ENCODE measurements around the gene ACAD11.
A peak's percentile ranks its signal among the peaks of the same experiment; 100 is the strongest.

Gene ACAD11

DNA sequence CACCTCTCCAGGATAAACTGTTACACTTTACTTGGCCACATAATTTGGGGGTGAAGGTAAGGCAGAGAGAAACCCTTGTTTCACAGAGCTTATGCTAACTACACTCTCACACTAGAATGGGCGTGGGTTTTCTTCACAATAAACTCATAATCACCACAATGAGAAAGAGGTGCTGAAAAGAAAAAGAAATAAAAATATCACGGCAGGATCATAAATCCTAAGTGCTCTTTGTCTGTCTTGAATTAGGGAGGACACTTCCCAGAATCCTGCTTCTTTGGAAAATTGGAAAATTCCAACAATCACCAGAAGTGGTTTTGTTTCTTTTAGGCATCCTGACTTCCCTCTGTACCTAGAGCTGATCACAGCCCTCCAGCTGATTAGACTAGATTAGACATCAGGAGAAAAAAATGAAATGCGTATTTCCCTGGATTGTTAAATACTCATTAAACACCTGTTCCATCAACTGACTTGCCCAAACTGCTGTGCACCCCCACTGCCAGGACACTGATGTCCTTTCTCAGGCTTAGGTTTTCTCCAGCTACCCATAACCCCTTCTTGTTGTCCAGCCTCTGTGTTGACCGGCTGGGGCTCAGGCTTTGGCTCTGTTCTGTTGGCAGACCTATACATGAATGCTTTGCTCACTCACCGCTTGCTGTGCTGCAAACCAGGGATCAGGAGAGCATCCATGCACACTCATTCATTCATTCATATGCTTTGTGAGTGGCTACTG is 104.1 kb downstream of the ACAD11 start:
- FAIRE-seq (no peak), DNase-seq (ENCODE audit: low spot score) (no peak)

DNA sequence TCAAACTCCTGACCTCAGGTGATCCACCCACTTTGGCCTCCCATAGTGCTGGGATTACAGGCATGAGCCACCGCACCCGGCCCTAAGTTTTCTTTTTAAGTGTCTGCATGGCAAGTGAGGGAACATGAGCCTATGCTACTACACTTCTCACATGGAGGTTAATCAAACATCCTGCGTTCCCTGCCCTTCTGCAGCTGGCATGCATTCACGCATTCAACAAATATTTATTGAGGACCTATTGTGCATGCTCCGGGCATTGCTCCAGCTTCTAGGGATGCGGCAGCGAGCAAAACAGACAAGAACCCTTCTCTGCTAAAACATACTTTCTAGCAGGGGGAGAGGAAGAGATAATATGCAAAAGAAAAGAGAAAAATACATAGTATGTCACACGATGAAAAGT is 105.2 kb downstream of the ACAD11 start:
- DNase-seq (ENCODE audit: low spot score) (no peak), FAIRE-seq (no peak)

GRCh38 chr3:132553826-132554225 is 105.8 kb downstream of the ACAD11 start:
- no peak for FAIRE-seq
- no peak for DNase-seq (ENCODE audit: low spot score)

GRCh38 chr3:132550579-132551305 is 108.9 kb downstream of the ACAD11 start:
- DNase-seq (ENCODE audit: low spot score) (no peak), FAIRE-seq (no peak)

GRCh38 chr3:132549890-132550578 is 109.6 kb downstream of the ACAD11 start:
- DNase-seq (ENCODE audit: low spot score) = peak; percentile 26

DNA sequence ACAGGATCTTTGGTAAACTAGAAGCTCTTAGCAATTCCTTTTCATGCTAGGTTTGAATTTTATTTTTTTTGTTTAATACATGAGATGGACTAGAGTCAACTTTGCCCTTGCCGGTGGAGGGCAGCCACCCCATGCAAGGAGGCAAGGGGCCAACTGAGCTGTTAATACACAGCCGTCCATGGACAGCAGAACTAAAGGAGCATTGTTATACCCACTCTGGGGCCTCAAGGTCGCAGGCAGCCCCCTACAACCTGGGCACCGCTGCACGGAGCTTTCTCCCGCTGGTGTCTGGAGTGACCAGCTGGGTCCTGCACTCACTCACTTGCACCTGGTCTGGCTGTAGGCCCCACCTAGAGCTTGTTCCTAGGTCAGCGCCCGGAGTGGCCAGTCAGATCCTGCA is 110.4 kb downstream of the ACAD11 start:
- no peak for DNase-seq (ENCODE audit: low spot score)
- FAIRE-seq = no peak

More at GRCh38 chr3:132549890-132550578, 109.6 kb downstream of the ACAD11 start:
- FAIRE-seq = no peak

DNA sequence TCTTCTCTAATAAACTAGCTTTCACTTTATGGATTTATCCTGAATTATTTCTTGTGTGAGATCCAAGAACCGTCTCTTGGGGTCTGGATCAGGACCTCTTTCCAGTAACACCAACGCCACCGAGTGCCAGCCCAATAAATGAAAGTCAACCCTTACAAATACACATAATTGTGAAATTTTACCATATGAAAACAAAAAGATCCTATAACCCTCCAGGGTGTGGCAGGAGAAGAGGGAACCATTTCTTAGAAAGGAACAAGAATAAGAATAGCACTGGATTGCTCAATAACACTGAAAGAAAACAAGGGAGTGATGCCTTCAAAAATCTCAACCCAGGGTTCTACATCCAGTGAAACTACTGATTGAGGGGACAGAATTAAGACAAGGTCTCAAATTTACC is 114.1 kb downstream of the ACAD11 start:
- no peak for FAIRE-seq
- no peak for DNase-seq (ENCODE audit: low spot score)

DNA sequence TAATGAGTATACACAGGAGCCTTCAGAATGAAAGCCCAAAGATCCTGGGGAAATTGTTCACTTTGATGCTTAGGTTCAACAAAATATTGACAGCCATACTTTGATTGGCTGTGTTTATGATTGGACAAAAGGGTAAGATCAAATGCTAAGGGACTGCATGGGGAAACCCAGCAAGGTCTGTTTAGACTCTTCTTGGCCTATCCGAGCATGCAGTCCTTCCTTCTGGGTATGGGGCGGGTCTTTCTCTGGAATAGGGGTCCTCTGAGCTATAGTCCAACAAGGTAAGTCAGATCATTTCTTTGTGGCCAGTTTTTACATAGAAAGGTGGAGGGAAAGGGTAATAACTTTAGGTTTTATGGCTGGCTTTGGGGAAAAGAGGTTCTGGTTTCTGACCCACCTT is 115.5 kb downstream of the ACAD11 start:
- no peak for FAIRE-seq
- no peak for DNase-seq (ENCODE audit: low spot score)

- peak; percentile 63 for FAIRE-seq
- peak; percentile 37 for DNase-seq (ENCODE audit: low spot score)
Observed at GRCh38 chr3:132543011-132543739, 116.4 kb downstream of the ACAD11 start.

DNA sequence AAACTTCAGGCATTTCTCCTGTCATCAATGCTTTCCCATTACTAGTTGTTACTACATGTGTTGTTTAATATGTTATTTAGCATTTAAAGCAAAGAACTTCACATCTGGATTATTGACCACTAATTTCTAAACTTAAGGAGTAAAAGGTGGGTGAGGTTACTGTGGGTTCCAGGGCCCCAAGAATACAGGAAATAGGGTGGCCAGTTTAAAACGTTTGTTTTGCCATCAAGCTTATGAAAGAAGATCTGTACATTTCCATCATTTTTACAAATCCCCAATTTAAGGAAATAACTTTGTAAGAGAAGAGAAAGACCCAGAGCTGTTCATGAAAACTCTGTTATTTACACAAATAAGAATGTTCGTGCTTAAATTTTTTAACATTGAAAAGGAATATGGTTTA is 117.0 kb downstream of the ACAD11 start:
- FAIRE-seq (no peak), DNase-seq (ENCODE audit: low spot score) (no peak)

GRCh38 chr3:132539681-132540080 is 119.9 kb downstream of the ACAD11 start:
- FAIRE-seq (no peak), DNase-seq (ENCODE audit: low spot score) (no peak)

DNA sequence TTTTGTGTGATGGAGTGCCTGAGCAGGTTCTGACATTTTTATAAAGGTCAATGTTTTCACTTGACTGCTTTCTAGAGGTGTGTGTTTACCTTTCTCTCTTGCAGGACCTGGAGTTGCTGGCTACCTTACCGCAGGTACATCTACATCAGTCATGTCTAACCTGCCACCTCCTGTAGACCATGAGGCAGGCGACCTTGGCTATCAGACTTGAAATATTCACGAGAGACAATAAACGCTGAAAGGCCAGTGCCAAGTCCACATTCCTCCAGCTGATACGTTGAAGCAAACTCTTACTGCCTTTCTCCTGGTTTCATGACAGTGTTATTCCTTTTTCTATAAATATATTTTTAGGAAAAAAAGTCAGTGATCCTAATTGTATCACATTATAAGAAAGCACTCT is 121.5 kb downstream of the ACAD11 start:
- FAIRE-seq = no peak
- DNase-seq (ENCODE audit: low spot score) = no peak

DNA sequence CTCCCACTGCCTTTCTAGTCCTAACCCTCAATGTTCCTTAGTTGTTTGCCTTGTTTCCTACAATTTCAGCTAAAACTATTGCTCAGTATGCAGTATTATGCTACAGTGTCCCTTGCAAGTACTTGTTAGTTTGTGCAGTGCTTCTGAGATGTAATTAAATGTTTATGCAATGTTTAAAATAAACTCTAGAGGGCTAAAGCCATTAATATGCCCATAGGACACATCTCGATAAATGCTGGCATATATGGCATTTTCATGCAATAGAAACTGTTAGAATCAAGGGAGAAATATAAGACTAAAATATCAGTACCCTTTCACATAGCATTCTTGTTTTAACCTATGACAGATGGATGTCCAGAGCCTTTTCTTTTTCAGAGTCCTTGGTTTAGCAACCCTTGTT is 122.3 kb downstream of the ACAD11 start:
- DNase-seq (ENCODE audit: low spot score) (no peak), FAIRE-seq (no peak)

DNA sequence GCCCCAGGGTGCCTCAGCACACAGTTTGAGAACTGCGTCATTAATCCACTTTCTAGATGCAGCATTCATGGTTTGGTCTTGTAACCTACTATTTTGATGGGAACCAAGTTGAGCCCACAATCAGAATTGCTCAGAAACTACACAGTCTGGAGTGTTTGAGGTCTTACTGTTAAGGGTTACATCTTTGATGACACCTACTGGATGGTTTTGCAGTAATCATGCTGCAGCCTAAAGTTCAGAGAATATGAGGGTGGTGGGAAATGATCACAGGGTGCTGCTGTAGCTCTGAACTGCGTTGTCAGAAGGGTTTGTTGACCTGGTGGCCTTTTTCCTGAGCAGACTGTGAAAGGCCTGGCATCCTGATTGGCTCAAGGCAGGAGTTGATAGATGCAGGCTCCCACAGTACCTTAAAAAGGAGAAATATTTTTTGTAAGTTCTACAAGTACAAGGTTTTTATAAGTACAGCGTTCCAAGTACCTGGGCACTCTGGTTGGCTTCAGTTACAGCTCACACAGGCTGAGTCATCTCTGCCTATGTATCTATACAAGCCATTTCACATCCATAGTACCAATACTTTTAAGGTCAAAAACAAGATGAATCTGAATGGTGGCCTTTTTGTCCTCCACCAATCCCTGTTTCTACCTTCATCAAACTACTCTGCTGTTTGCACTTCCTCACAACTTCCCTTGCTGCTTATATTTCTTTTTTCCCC is 123.0 kb downstream of the ACAD11 start:
- no peak for FAIRE-seq
- DNase-seq (ENCODE audit: low spot score) = no peak

DNA sequence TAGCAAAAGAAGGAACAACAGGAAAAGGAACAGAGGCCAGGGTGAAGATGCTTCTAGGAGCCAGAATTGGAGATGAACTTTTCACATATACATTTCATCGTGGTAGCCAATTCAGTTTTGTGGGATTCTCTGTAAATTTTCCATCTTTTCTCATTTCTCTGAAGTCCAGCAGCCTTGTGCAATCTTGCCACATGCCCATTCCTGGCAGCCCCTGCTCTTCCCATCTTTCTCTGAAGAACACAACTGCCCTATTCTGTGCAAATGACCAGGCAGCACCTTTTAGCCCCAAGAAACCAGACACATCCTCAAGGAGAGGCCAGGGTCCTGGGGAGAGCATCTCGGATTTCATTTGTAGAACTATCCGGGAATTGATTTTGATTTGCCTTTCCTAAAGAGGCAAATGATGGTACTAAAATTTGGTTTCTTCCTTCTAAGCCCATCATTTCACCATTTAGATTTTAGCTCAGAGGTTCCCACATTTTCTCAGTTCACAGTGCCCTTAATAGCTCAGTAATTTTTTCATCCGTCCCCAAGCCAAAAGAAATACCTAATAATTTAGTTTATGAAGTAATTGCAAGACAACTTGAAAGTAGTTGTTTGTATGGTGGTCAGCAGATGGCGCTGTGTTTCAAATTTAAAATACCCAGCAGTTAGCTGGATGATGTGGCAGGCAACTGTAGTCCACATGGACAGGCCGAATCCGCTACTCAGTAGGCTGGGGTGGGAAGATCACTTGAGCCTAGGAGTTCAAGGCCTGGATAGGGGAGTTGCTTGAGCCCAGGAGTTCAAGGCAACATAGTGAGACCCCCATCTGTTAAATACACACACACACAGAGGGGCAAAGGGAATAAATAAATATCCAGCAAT is 123.8 kb downstream of the ACAD11 start:
- DNase-seq (ENCODE audit: low spot score) = peak; percentile 54
- no peak for FAIRE-seq

DNA sequence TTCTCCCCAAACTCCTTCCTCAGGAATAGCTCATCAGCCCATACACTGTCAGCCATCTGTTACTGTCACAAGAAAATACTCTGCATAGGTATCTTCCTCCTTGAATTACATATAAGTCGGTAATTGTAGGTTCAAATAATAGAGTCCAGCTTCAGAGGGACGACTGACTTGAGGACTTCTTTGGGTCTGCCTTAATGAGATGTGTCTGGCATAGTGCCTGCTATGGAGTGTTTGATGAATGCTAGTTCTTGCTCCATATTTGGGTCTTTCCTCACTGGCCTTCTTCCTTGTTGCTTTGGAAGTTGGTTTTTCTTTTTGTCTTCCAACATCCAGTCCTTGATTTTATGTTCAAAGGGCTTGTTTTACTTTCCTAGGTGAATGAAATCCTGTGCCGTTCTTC is 129.0 kb downstream of the ACAD11 start:
- DNase-seq (ENCODE audit: low spot score) (no peak), FAIRE-seq (no peak)

- DNase-seq (ENCODE audit: low spot score) (no peak), FAIRE-seq (no peak)
Observed at GRCh38 chr3:132522353-132522752, 137.3 kb downstream of the ACAD11 start.

GRCh38 chr3:132521901-132522300 is 137.7 kb downstream of the ACAD11 start:
- FAIRE-seq (no peak), DNase-seq (ENCODE audit: low spot score) (no peak)

DNA sequence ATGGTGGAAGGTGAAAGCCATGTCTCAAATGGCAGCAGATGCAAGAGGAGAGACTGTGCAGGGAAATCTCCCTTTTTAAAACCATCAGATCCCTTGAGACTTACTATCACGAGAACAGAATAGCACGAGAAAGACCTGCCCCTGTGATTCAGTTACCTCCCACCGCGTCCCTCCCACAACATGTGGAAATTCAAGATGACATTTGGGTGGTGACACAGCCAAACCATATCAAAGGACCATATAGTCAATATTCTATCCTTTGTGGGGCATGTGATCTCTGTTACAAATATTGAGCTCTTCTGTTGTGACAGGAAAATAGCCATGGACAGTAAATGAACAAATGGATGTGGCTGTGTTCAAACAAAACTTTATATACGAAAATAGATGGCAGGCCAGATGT is 139.7 kb downstream of the ACAD11 start:
- DNase-seq (ENCODE audit: low spot score) = no peak
- no peak for FAIRE-seq

- FAIRE-seq = no peak
- no peak for DNase-seq (ENCODE audit: low spot score)
Observed at GRCh38 chr3:132517311-132517710, 142.3 kb downstream of the ACAD11 start.
